Measurements from ENCODE around the gene BCAS3.

The BCAS3 gene

GRCh38 chr17:61307905-61308886 is 630.5 kb downstream of the BCAS3 start:
- H3K27ac ChIP-seq = no peak overlapping the region

GRCh38 chr17:61309362-61310256 is 632.0 kb downstream of the BCAS3 start:
- H3K27ac ChIP-seq = no peak overlapping the region
- TF ChIP-seq CTCF (IDR thresholded peaks at IDR 0.05) = no peak
- no peak for TF ChIP-seq ZFX (IDR thresholded peaks at IDR 0.05; ENCODE audit: borderline replicate concordance)

More at GRCh38 chr17:61307905-61308886, 630.5 kb downstream of the BCAS3 start:
- TF ChIP-seq CTCF (IDR thresholded peaks at IDR 0.05) = no peak
- TF ChIP-seq ZFX (IDR thresholded peaks at IDR 0.05; ENCODE audit: borderline replicate concordance) = no peak

GRCh38 chr17:61310590-61310989 is 632.9 kb downstream of the BCAS3 start:
- no peak overlapping the region for H3K27ac ChIP-seq
- TF ChIP-seq ZFX (IDR thresholded peaks at IDR 0.05; ENCODE audit: borderline replicate concordance) (no peak), CTCF (IDR thresholded peaks at IDR 0.05) (no peak)

- no peak overlapping the region for H3K27ac ChIP-seq
Measured at GRCh38 chr17:61312406-61313295, 635.0 kb downstream of the BCAS3 start.

GRCh38 chr17:61313461-61314326 is 636.0 kb downstream of the BCAS3 start:
- no peak for TF ChIP-seq ZFX (IDR thresholded peaks at IDR 0.05; ENCODE audit: borderline replicate concordance)
- no peak for TF ChIP-seq CTCF (IDR thresholded peaks at IDR 0.05)
- peak overlapping the region; percentile 13; the same call in 1 of the 2 replicates for H3K27ac ChIP-seq

More at GRCh38 chr17:61312406-61313295, 635.0 kb downstream of the BCAS3 start:
- TF ChIP-seq CTCF (IDR thresholded peaks at IDR 0.05) (no peak), ZFX (IDR thresholded peaks at IDR 0.05; ENCODE audit: borderline replicate concordance) (no peak)
